Calu3 (cell line): ENCODE results near the gene MCTP1. TPM values are rescaled to one million over a fixed set of nuclear protein-coding genes. Genes with fewer than 3 reads are reported as not detected.

Experiments
- BruUV-seq: library from RNA; stranded (reverse); fragments of 400-500 nt; replicated peaks from 2 replicates; lab custom pipeline; 2021; lab: Mats Ljungman, UMichigan
- CTCF ChIA-PET: fragments of 300-600 bp; sonication (Branson Sonifier 250); formaldehyde crosslinking; loops from one replicate; lab custom pipeline; 2022; ENCODE audit warnings: antibody characterized with exemption; lab: Charles Lee
- DNase-seq: peaks from one replicate; pipeline ENCODE4 v3.0.0; 2022
- H3K27ac Mint-ChIP-seq: one replicate; pipeline ENCODE4 v1.8.0; 2022; ENCODE audit warnings: mixed read lengths; ENCODE audit not compliant: unreplicated experiment
- H3K27me3 Mint-ChIP-seq: one replicate; pipeline ENCODE4 v1.8.0; 2022; ENCODE audit warnings: mixed read lengths; ENCODE audit not compliant: unreplicated experiment
- H3K36me3 Mint-ChIP-seq: one replicate; pipeline ENCODE4 v1.8.0; 2022; ENCODE audit warnings: mild to moderate bottlenecking, moderate library complexity, mixed read lengths; ENCODE audit not compliant: insufficient read depth, unreplicated experiment
- H3K4me1 Mint-ChIP-seq: one replicate; pipeline ENCODE4 v1.8.0; 2022; ENCODE audit warnings: mild to moderate bottlenecking, low read depth, mixed read lengths; ENCODE audit not compliant: unreplicated experiment
- H3K4me3 Mint-ChIP-seq: one replicate; pipeline ENCODE4 v1.8.0; 2022; ENCODE audit warnings: mild to moderate bottlenecking, low read depth, moderate library complexity, mixed read lengths; ENCODE audit not compliant: unreplicated experiment
- H3K9me3 Mint-ChIP-seq: one replicate; pipeline ENCODE4 v1.8.0; 2022; ENCODE audit warnings: low read depth, mixed read lengths; ENCODE audit not compliant: unreplicated experiment
- intact Hi-C: fragments of 100-400 bp; cut with micrococcal nuclease; formaldehyde crosslinking; loops from one replicate; pipeline ENCODE4 v1.10.0; 2022; ENCODE audit not compliant: unreplicated experiment
- total RNA-seq: library from RNA; stranded (reverse); gene quantifications from 2 replicates; pipeline ENCODE4 v1.2.3, GENCODE V29; 2022
- TF ChIP-seq, protein P1 (sequence below): fragments of 200-600 bp; IDR thresholded peaks from one replicate; pipeline ENCODE4 v1.8.0; 2022; ENCODE audit warnings: antibody characterized with exemption; ENCODE audit not compliant: unreplicated experiment

Gene MCTP1
- total RNA-seq, 1 experiment from 2014 or later = 28.4 TPM

DNA sequence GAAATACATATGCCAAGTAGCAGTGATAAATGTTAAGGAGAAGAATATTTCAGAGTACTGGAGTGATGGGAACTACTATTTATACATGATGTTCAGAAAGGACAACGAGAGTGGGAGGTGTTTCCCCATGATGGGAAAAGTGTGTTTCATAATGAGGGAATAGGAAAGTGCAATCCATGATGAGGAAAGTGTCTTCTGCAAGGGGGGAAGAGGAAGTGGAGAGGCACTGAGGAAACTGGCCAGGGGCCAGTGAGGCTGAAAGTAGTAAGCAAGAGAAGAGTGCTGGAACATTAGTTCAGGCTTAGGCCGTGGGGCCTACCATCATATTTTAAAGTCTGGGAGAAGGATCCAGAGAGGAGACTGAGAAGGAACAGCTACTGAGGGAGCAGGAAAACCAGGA, 339.2 kb downstream of the MCTP1 start:
- no peaks in the 10 kb centered on the region for H3K9me3 Mint-ChIP-seq
- no peaks in the 10 kb centered on the region for H3K36me3 Mint-ChIP-seq
- no peak overlapping the region for H3K27ac Mint-ChIP-seq
- H3K4me1 Mint-ChIP-seq = no peaks in the 10 kb centered on the region
- BruUV-seq = no TSS peak
- no peak for DNase-seq
- CTCF ChIA-PET = no interaction called here
- intact Hi-C loops = no loop called here
- TF ChIP-seq, protein P1, sequence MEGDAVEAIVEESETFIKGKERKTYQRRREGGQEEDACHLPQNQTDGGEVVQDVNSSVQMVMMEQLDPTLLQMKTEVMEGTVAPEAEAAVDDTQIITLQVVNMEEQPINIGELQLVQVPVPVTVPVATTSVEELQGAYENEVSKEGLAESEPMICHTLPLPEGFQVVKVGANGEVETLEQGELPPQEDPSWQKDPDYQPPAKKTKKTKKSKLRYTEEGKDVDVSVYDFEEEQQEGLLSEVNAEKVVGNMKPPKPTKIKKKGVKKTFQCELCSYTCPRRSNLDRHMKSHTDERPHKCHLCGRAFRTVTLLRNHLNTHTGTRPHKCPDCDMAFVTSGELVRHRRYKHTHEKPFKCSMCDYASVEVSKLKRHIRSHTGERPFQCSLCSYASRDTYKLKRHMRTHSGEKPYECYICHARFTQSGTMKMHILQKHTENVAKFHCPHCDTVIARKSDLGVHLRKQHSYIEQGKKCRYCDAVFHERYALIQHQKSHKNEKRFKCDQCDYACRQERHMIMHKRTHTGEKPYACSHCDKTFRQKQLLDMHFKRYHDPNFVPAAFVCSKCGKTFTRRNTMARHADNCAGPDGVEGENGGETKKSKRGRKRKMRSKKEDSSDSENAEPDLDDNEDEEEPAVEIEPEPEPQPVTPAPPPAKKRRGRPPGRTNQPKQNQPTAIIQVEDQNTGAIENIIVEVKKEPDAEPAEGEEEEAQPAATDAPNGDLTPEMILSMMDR = no peak
- no peaks in the 10 kb centered on the region for H3K27me3 Mint-ChIP-seq
- no peak overlapping the region for H3K4me3 Mint-ChIP-seq

DNA sequence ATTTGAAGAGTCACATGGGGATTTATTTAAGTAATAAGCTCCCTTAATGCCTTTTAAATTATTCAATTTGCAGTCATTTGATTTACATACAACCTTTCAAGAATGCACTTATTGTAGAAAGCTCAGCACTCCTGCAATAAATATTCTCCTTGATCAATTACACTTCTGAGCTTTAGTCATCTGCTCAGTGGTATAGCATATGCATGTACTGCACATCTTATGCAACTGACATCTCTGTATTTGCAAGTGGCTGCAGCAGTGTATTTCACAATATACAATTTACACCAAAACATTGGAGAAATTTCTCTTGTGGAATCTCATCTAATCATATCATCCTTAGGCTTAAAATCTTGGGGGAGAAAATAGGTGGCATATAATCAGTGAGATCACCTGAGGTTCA, 340.7 kb downstream of the MCTP1 start:
- TF ChIP-seq, protein P1 = no peak
- no TSS peak for BruUV-seq
- Mint-ChIP-seq H3K4me3 (no peak overlapping the region), H3K9me3 (no peaks in the 10 kb centered on the region), H3K27me3 (no peaks in the 10 kb centered on the region), H3K36me3 (no peaks in the 10 kb centered on the region), H3K27ac (no peak overlapping the region), H3K4me1 (no peaks in the 10 kb centered on the region)
- DNase-seq = no peak
- CTCF ChIA-PET = interaction anchor here (1.0 kb wide), 1 partner anchor 8 kb away, joined by 3 read pairs; no protein-coding TSS in a partner anchor
- intact Hi-C loops = no loop called here

DNA sequence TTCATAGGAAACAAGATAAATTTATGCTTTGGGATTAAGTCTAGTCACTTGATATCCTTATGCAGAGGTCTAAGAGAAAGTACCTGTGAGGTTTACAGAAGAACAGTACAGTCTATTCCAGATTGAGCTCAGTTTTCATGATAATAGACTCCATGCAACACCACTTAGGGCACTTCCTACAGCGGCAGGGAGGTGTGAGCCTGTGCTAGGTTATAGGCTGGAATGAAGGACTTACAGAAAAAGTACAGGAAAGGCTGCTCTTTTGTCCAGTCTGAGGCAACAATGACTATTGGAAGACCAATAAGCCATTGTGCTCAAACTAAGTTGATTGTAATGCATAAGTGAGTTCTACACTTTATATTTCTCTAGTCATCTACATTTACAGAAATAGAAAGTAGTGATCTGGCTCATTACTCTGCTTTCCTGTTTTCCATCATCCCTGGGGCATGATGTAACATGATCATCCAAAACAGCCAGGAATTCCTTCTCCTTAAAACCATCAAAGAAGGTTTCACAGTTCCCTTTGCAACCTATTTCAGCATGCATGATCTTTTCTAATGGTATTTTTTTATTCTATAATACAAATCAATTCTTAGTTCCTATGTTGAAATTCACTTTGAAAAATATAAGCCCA, 343.7 kb downstream of the MCTP1 start:
- H3K27me3 Mint-ChIP-seq = no peaks in the 10 kb centered on the region
- H3K9me3 Mint-ChIP-seq = no peaks in the 10 kb centered on the region

DNA sequence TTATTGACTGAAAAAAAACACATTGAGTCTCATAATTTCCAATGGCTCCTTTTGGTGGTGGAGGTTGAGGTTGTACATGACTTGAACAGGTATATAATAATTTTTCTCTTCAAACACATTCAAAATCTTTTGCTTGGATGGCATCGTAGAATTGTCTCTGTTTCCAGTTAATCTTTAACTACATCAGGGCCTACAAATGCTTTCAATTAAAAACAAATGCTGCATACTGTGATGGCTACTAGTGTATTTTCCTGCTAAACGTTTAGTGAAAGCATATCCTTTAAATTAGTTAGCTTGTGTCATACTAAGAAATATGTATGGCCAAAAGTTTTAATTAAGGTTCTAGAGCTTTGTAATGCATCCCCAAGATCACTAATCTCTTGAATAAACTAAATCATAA, 352.6 kb downstream of the MCTP1 start:
- Mint-ChIP-seq H3K36me3 (no peaks in the 10 kb centered on the region), H3K27me3 (no peaks in the 10 kb centered on the region), H3K9me3 (no peaks in the 10 kb centered on the region), H3K27ac (no peak overlapping the region), H3K4me3 (no peak overlapping the region), H3K4me1 (no peaks in the 10 kb centered on the region)
- BruUV-seq = no TSS peak
- TF ChIP-seq, protein P1 = no peak
- DNase-seq = no peak
- CTCF ChIA-PET = interaction anchor here (0.6 kb wide), 1 partner anchor 15 kb away, joined by 4 read pairs; no protein-coding TSS in a partner anchor
- intact Hi-C loops = no loop called here

More for the DNA sequence above, 343.7 kb downstream of the MCTP1 start:
- CTCF ChIA-PET = no interaction called here
- no TSS peak for BruUV-seq
- H3K4me1 Mint-ChIP-seq = no peaks in the 10 kb centered on the region
- H3K36me3 Mint-ChIP-seq = no peaks in the 10 kb centered on the region
- H3K27ac Mint-ChIP-seq = no peak overlapping the region
- DNase-seq = no peak
- no peak overlapping the region for H3K4me3 Mint-ChIP-seq
- intact Hi-C loops = no loop called here
- TF ChIP-seq, protein P1 = no peak
